OCI-LY1 (cell line): ENCODE results near the gene TNFRSF11A.

Source experiments
- CTCF ChIP-seq: fragments of 200-600 bp; sonication (generic), shearing (Covaris generic); IDR thresholded peaks from 2 replicates; pipeline ENCODE4 v1.5.1; 2017; ENCODE audit warnings: mild to moderate bottlenecking, antibody characterized with exemption, low read length, moderate library complexity, mixed read lengths
- EZH2 ChIP-seq: fragments of 200-600 bp; sonication (generic), shearing (Covaris generic); IDR thresholded peaks from 2 replicates; pipeline ENCODE4 v1.8.0; 2017; ENCODE audit warnings: borderline replicate concordance, mixed run types, mild to moderate bottlenecking, antibody characterized with exemption, low read length, moderate library complexity, mixed read lengths

GRCh38 chr18:62394006-62394763, 69.1 kb downstream of the TNFRSF11A start:
- TF ChIP-seq CTCF, result no peak
- no peak for TF ChIP-seq EZH2
